H7 (cell line): ENCODE data around the gene GPRASP1. TPM values are rescaled to one million over a fixed set of nuclear protein-coding genes. Genes with fewer than 3 reads are reported as not detected.
"Not testable (repeated sequence)": the region's sequence is repeated elsewhere in the genome, so short reads cannot be mapped to it uniquely, and the experiment has no call there.

Experiments used
- DNase-seq: peaks from one replicate; pipeline ENCODE4 v3.0.0; 2012
- H3K27me3 ChIP-seq: 2 replicates; pipeline ENCODE4 v1.6.0; 2011; ENCODE audit warnings: mild to moderate bottlenecking, low read length; ENCODE audit not compliant: control insufficient read depth, insufficient read depth
- H3K36me3 ChIP-seq: replicated peaks from 2 replicates; pipeline ENCODE4 v1.5.1; 2011; ENCODE audit warnings: low read length; ENCODE audit not compliant: control insufficient read depth, insufficient read depth
- H3K4me3 ChIP-seq: 2 replicates; pipeline ENCODE4 v1.5.1; 2011; ENCODE audit warnings: low read depth, mild to moderate bottlenecking, control low read depth, low read length, moderate library complexity; ENCODE audit not compliant: insufficient read depth
- total RNA-seq: library from RNA; depleted of rRNA; stranded (reverse); fragments of >200 nt; shearing (Covaris generic); gene quantifications from 2 replicates; pipeline ENCODE4 v1.2.3, GENCODE V29; 2014; rRNA removed

GPRASP1 gene
- total RNA-seq, 1 experiment from 2014 or later = 1.3 TPM

DNA sequence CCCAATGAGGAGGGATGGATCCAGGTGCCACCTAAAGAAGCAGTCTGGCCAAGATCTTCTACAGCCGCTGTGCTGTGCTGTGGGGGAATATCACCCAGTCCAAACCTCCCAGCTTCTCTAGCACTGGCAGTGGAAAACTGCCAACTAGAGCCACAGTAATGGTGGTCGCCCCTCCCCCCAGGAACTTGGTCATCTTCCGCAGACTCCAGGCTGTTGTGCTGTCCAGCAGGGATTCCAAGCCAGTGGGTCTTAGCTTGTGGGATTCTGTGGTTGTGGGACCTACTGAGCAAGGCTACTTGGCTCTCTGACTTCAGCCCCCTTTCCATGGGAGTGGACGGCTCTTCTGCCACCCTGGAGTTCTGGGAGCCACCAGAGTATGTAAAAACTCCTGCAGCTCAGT lies 18.2 kb downstream of the GPRASP1 start:
- Histone ChIP-seq H3K36me3 (no peaks in the 10 kb centered on the region), H3K27me3 (no peaks in the 10 kb centered on the region), H3K4me3 (no peak overlapping the region)
- no peak for DNase-seq

DNA sequence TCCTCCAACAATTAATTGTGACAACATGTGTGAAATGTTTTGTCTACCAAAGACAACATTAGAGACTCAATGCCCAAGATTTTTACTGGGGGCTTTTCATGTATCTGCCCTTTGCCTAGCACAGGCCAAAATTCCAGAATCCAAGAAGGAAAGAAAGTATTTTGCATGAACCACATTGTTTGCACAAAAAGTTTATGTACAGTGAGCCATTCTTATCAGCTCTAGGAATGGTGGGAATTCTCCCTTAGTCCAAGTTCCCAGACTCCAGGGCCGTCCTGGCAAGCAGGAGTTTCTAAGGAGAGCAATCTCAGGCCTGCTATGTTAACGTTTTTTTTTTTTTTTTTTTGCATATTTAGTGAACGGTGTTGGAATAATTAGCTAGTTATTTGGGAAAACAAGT lies 21.6 kb downstream of the GPRASP1 start:
- H3K36me3 ChIP-seq = no peaks in the 10 kb centered on the region
- H3K4me3 ChIP-seq = no peak overlapping the region
- no peak for DNase-seq
- H3K27me3 ChIP-seq = no peaks in the 10 kb centered on the region

DNA sequence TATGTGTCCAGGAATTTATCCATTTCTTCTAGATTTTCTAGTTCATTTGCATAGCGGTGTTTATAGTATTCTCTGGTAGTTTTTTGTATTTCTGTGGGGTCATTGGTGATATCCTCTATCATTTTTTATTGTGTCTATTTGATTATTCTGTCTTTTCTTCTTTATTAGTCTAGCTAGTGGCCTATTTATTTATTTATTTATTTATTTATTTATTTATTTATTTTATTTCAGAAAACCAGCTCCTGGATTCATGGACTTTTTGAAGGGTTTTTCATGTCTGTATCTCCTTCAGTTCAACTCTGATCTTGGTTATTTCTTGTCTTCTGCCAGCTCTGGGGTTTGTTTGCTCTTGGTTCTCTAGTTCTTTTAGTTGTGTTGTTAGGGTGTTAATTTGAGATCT lies 26.2 kb downstream of the GPRASP1 start:
- not testable (repeated sequence) for H3K36me3 ChIP-seq, DNase-seq, H3K4me3 ChIP-seq, H3K27me3 ChIP-seq

DNA sequence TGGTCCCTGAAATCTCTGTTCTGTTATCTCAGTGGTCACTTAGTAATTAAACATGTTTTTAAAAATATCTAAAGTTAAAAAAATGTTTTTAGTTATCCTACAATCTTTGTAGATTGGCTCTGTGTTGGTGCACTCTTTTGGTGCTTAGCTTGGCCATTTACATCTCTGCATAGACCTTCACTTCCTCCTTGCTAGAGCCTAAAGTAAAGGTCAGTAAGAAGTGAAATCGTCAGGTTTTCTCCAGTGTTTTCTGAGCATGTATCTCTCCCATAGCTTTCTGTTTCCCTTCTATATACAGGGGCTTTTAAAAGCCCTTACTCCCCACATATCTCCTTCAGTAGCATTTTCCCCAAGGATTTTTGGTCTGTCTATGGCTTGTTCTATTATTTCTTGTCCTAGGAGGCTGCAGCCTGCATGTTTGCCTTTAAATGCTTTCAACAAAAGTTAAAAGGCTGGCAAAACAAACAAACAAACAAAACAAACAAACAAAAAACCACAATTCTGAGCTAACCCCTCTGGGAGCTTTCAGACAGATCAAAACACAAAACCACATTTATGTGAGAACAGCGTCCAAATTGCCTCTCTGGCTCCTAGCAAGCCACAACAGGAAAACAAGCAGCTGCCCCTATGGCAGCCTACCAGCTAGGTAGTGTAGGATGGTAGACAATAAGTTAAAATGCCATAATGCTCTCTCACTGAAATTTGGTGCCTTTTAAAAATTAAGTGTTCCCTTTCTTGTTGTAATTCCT lies 33.7 kb downstream of the GPRASP1 start:
- no peak for DNase-seq
- H3K27me3 ChIP-seq = no peaks in the 10 kb centered on the region
- no peak overlapping the region for H3K4me3 ChIP-seq
- H3K36me3 ChIP-seq = no peaks in the 10 kb centered on the region

DNA sequence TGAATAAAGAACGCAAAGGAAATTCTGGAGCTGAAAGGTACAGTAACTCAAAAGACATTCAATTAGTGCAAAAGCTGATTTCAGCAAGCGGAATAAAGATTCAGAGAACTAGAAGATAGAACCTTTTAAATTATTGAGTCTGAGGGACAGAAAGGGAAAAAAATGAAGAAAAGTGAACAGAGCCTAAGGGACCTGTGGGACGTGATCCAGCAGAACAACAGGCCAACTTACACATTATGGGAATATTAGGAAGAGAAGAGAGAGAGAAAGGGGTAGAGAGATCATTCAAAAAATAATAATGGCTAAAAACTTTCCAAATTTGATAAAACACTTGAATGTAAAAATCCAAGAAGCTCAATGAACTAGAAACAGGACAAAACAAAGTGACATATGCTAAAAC lies 43.5 kb downstream of the GPRASP1 start:
- no peaks in the 10 kb centered on the region for H3K27me3 ChIP-seq
- no peak overlapping the region for H3K4me3 ChIP-seq
- no peaks in the 10 kb centered on the region for H3K36me3 ChIP-seq
- DNase-seq = no peak

DNA sequence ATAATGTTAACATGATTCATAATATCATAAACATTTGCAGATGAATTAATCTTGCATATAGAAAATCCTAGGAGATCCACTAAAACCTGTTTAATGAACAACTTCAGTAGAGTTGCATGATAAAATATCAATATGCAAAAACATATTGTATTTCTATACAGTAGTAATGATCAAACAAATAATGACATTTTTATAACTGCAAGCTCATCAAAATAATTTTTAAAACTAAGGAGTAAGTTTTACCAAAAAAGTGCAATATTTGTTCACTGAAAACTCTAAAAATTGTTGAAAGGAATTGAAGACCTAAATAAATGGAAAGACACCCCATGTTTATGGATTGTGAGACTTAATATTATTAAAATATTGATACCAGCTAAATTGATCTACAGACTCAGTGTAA lies 45.0 kb downstream of the GPRASP1 start:
- H3K36me3 ChIP-seq = no peaks in the 10 kb centered on the region
- no peak for DNase-seq
- H3K4me3 ChIP-seq = no peak overlapping the region
- H3K27me3 ChIP-seq = no peaks in the 10 kb centered on the region

DNA sequence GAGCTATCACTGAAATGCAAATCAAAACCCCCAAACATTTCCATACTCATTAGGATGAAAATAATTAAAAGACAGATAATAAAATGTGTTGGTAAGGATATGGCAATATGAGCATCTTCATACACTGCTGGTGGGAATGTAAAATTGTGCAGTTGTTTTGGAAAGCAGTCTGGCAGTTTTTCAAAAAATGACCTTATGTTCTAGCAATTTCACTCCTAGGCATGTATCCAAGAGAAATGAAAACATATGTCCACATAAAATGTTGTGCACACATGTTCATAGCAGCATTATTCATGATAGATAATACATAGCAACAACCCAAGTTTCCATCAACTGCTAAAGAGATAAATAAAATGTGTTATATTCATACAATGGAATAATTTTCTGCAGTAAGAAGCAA lies 46.2 kb downstream of the GPRASP1 start:
- no peak for DNase-seq
- H3K36me3 ChIP-seq = no peaks in the 10 kb centered on the region
- H3K27me3 ChIP-seq = no peaks in the 10 kb centered on the region
- H3K4me3 ChIP-seq = no peak overlapping the region

Other genes starting within 250 kb of the GPRASP1 start
- gene NXF2B, start 211.5 kb upstream of the GPRASP1 start, total RNA-seq = 0.11 and 0.45 TPM in 2 replicates
- 0.07 and 0.35 TPM in 2 replicates for gene TCP11X2, start 179.7 kb upstream of the GPRASP1 start, total RNA-seq
- gene TMSB15A, start 134.7 kb upstream of the GPRASP1 start, total RNA-seq = 34.8 and 48.6 TPM in 2 replicates
- 17.5 and 24.5 TPM in 2 replicates for gene ARMCX5, start 52.0 kb upstream of the GPRASP1 start, total RNA-seq
- 16.8 and 20.8 TPM in 2 replicates for gene GPRASP2, start 61.0 kb downstream of the GPRASP1 start, total RNA-seq
- gene GPRASP3, start 69.3 kb downstream of the GPRASP1 start, total RNA-seq = 5.3 and 8.2 TPM in 2 replicates